Head of caudate nucleus (tissue), 42 donors: Measurements from ENCODE around the gene EPHA3.

Source experiments
- DNase-seq, 42 donors: peaks; one replicate each; pipeline versions ENCODE4 v3.0.0 to v3.0.0-alpha.2; 2020 to 2021; ENCODE audit warnings: mixed read lengths in 7 of 42
- intact Hi-C: fragments of 100-400 bp; cut with DNase I; formaldehyde crosslinking; loops from one replicate; pipeline ENCODE4 v1.15.0; 2022

The EPHA3 gene

DNA sequence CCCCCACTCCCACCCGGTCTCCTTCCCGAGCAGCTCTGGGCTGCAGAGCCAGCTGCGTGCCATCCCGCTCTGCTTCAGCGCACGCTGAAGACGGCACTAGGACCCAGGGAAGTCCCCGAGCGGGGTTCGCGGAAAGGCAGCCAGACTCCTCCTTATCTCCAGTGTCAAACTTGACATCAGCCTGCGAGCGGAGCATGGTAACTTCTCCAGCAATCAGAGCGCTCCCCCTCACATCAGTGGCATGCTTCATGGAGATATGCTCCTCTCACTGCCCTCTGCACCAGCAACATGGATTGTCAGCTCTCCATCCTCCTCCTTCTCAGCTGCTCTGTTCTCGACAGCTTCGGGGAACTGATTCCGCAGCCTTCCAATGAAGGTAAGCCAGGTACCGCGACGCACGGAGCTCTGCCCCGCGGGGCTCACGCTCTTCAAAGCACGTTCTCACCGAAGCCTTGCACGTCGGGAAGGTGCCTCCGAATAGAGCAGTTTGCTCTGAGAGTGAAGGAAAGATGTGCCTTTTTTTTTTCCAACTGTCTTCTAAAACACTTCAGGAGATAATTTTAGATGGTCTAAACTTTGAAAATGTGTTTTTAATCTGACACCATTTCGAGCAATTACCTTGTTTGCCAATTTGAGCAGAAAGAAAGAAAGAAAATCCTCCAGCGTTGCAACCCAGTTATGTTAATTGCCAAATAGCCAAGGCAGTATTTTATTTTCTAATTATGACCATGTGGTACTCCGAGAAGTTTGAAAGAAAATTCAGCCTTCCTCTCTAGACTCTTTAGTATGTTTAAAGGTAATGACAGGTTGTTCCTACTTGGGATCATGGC is at the start of gene EPHA3:
Gene EPHA3, plus strand, starts transcription at position 161 of the 830 bp plus-strand sequence. Its CDS starts 128 bp downstream, at position 289.
- peak; percentile 74 to 97 (median 89) for DNase-seq
- intact Hi-C loops: loop anchor here (10.0 kb wide), 1 partner anchor 67 kb away; no protein-coding TSS in a partner anchor

DNA sequence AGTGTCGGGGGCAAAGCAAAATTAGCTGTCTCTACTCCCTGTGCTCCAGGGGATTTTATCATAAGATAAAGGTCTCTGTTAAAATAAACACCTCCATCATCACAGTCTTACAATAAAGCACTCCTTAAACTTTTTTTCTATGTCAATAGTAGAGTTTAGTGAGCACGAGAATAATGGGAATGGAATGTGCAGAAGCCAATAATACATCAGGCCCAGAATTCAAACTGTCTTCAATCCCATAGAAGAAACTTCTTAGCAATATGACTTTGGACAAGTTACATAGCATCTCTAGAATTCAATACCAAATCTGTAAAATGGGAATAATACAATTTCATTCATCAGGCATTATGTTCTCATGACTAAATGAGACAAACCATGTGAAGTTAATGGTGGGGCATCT is 49.0 kb upstream of the EPHA3 start:
- intact Hi-C loops: no loop called here
- no peak for DNase-seq

DNA sequence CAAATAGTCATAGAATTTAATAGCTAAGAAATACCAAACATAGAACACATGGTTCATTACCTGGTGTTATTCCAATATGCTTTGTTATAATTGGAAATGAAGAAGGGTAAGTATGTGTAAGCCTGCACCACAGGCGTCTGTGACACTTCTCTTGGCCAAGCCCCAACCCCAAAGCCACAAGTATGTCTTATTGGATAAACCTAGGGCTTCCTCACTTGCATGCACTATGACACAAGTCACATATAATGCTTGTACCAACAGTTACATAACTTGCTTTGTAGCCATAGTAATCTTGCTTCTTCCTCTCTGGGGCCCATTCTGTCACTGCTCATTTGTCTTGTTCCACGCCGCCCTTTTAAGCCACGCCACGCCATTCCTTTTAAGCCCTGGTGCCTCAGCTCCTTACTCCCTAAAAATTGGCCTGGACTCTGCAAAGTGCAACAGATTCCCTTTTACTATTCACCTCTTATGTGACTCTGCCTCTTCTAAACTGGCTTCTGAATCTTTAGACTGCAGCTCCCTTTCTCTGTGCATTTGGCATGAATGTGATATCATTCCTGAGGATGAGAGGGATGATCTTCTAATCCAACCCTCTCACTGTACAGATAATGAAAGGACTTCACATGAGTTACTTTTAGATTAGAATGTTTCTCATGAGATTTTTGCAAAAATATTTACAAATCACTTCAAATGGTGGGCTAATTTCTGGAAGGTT is 48.1 kb upstream of the EPHA3 start:
- DNase-seq: no peak
- intact Hi-C loops: no loop called here

DNA sequence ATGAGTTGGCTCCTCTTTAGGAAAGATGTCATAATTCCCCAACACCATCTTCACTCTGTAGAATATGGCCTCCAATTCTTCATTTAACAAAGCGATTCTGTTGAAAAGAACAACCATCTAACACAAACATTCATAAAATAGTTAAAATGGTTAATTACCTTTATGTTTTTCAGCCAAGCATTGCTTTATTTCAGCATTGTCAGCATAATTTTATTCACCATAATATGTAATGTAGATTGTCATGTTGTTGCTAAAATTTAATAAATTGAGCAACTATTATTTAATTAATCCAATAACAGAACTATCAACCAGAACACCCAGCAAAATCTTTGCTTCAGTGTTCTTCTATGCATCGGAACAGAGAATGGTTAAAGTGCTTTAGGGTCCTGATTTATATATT is 46.2 kb upstream of the EPHA3 start:
- DNase-seq: no peak
- intact Hi-C loops: no loop called here

DNA sequence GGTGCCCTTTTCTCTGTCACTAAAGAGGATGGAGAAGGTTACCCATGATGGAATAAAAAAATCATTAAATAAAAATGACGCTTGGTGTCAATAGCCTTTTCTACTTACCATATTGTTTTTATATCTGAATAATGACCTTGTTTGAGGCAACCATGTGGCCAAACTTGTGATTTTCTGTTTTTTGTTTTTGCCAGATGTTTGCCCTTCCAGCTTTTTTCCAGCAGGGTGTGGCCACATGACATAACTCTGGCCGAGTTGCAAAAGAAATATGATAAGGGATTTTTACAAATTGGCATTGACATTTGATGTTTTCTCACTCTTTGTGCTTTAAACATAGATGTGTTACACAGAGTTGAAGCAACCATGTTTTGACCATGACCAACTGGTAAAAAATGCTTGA is 39.7 kb upstream of the EPHA3 start:
- intact Hi-C loops: no loop called here
- DNase-seq: no peak

DNA sequence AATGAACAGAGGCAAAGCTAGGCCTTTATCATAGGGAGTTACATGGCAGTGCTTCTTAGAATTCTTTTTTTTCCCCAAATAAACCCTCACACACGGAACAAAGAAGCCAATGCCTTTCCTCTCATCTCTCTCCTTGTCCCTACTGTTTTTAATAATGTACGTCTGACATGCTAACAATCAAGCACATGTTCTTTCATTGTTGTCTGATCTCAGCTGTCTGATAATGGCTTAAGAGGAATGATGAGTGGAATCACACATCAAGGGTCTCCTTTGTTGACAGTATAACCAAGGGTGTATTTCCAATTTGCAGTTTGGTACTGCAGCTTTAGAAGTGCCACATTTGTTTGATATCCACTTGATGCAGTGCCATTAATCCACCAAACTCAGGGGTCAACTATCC is 34.8 kb upstream of the EPHA3 start:
- DNase-seq: no peak
- intact Hi-C loops: no loop called here

DNA sequence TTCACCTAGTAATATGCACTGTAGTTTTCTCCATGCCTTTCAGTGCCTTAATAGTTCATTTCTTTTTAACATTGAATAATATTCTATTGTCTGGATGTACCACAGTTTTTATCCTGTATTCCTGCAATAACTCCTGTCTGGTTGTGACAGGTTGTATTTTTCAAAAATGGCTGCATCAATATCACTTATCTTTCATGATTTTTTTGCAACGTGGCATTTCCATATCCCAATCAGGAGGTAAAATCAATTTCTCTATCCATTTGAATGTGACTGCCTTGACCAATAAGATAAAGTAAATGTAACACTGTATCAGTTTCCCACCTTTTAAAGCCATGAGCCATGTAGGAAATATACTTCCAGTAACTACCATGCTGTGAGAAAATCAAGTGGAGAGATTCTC is 27.5 kb upstream of the EPHA3 start:
- no peak for DNase-seq
- intact Hi-C loops: no loop called here

DNA sequence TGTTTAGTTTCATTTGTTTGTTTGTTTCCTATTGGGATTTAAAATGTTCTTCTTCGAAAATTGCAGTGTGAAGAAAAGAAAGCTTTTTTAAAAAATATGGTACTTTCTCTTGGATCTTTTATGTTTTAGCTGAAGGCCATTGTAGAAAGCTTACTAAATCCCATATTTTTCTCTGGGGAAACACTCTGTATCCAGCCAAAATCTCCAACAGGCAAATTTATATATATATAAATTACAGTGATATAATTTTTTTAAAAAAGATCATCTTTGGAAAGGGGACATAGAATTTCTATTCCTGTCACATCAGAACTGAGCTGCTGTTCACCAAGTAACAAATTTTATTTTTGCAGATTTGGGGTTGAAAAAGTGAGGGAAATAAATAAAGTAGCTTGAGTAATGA is 19.6 kb upstream of the EPHA3 start:
- no peak for DNase-seq
- intact Hi-C loops: no loop called here

DNA sequence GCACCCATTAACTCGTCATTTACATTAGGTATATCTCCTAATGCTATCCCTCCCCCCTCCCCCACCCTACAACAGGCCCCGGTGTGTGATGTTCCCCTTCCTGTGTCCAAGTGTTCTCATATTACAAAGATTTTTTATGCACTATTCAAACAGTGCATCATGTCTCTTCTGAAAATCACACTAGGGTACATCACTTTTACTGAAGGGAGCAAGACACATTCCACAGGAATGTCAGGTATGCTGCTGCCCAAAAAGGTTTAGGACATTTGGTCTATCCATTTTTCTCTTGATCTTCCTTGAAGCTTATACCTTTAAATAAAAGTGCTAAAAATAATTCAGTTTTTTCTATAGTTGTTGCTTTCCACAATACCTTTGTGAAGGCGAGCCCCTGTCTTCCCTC is 9.2 kb upstream of the EPHA3 start:
- no peak for DNase-seq
- intact Hi-C loops: no loop called here

DNA sequence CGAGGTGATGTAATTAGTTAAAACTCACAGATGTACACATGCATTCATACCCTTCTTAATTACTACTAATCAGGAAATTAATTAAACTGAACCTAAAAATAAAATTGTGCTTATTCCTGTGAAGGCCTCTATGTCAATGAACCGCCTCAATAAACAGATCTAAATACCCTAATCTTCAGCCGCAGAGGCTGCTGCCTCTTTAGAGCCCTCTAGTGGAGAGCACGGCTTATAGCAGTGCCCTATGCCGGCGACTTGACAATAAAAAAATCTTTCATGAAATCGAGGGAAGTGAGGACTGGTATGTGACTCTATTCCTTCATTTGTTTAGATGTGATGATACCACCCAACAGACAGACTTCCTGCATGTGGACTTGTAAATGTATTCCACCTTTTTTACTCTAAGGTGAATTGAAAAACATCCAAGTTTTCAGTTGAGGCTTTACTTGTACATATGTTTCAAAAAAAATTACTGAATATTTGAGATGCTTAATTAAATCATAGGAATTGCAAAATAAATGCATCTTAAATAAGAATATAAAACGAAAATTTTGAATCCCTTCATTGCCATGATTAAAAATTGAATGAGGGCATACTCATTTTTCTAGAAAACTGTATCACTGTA is 8.3 kb upstream of the EPHA3 start:
- intact Hi-C loops: no loop called here
- DNase-seq: peak in 38 of 42 donors; percentile 9 to 77 (median 48)

DNA sequence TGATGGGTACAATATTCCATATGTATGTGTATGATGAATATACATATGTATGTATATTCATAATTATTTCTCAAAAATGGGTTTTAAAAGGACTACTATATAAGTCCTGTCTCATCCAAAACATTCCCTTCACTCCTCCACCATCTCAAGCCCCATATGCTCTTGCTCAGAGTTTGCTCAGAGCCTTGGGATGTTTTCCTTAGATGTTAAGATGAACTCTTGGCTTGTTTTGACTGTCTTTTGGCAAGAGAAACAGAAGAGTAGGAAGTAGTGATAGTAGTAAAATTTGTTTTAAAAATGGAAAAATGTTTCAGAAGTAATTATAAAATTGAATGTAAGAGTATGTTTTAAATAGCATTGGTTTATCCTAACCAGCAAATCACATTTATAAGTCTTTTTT is 6.2 kb upstream of the EPHA3 start:
- no peak for DNase-seq
- intact Hi-C loops: loop anchor here (10.0 kb wide), 1 partner anchor 74 kb away; no protein-coding TSS in a partner anchor

DNA sequence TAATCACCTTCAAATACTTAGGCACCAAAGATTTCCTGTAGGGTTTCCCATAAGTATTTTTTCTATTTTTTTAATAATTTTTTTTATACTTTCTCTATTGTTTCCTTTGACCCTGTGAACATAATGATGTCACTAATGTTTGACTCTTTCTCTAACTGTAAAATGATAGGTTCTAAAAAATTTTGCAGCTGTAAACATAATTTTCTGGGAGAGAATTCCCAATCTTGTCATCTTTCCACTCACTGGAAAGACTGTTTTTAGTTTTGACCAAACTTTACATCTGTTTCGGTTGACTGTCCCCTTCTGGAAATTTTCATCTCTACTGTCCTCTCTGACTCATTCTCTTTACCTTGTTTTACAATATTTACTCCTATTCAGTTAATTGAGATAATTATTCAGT is 5.5 kb upstream of the EPHA3 start:
- no peak for DNase-seq
- intact Hi-C loops: loop anchor here (10.0 kb wide), 1 partner anchor 73 kb away; no protein-coding TSS in a partner anchor

DNA sequence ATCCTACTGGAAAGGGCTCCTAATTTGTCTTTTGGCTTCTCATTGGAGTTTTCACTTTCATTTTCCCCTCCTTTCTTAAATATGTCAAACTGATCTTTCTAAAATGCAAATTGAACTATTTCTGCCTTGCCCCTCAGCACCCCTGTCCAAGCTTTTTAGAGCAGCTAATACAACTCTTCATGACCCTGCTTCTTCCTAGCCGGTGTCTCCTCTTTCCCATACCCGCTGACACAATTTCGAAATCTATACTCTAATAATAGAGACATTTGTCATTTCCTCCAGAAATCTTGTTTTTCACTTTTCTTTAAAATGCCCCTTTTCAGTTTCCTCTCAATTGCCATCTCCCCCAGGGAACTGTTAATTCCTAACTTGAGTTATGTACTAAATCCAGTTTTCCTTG is 2.9 kb upstream of the EPHA3 start:
- DNase-seq: no peak
- intact Hi-C loops: loop anchor here (10.0 kb wide), 1 partner anchor 70 kb away; no protein-coding TSS in a partner anchor

DNA sequence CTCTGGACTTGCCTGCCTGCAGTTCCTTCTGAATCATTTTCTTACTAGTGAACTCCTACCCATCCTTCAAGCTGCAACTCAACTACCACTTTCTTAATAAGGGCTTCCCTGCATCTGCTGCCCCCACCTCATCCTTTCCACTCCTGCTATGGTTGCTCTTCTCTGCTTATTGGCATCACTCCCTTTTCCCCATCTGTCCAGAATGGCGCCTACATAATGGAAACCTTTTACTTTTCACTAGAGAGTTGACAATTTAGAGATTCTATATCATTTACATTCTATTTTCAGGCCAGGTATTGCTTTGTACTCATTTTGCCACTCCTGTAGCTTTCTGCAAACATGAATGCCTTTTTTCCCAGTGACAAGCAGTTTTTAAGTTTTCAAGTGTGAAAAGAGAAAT is 1.9 kb upstream of the EPHA3 start:
- DNase-seq: no peak
- intact Hi-C loops: loop anchor here (10.0 kb wide), 1 partner anchor 69 kb away; no protein-coding TSS in a partner anchor

DNA sequence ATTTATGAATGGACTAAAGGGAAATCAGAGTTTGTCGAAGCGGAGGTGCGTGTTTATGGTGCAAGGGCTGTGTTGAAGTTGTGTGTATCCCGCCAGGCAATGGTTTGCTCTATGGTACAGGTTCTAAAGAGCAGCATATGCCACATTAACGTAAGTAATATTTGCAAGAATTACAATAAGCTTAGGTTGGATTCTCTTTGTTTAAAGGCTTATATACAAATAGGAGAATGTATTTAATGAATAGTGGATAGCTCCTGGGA is 800 bp downstream of the EPHA3 start:
- intact Hi-C loops: loop anchor here (10.0 kb wide), 1 partner anchor 67 kb away; no protein-coding TSS in a partner anchor

DNA sequence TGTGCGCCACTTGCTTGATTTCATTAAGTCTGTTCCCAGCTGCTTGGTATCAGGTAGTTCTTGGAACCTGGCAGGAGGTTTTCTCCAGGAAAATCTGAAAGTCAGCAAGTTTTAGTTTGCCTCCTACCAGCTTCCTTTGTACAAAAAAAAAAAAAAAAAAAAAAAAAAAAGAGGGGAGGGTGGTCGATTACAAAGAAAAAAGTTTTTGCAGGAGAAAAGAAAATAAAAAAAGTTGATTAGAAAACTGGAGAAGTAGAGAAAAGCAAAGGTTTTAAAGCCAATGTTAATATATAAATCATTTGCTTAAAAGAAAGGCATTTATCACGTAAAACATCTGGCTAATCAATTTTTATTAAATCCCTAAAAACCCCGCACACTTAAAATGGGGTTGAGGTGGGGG is 5.9 kb downstream of the EPHA3 start:
- no peak for DNase-seq

More for the DNA sequence above, 800 bp downstream of the EPHA3 start:
- DNase-seq: peak in 1 of 42 donors; percentile 7

DNA sequence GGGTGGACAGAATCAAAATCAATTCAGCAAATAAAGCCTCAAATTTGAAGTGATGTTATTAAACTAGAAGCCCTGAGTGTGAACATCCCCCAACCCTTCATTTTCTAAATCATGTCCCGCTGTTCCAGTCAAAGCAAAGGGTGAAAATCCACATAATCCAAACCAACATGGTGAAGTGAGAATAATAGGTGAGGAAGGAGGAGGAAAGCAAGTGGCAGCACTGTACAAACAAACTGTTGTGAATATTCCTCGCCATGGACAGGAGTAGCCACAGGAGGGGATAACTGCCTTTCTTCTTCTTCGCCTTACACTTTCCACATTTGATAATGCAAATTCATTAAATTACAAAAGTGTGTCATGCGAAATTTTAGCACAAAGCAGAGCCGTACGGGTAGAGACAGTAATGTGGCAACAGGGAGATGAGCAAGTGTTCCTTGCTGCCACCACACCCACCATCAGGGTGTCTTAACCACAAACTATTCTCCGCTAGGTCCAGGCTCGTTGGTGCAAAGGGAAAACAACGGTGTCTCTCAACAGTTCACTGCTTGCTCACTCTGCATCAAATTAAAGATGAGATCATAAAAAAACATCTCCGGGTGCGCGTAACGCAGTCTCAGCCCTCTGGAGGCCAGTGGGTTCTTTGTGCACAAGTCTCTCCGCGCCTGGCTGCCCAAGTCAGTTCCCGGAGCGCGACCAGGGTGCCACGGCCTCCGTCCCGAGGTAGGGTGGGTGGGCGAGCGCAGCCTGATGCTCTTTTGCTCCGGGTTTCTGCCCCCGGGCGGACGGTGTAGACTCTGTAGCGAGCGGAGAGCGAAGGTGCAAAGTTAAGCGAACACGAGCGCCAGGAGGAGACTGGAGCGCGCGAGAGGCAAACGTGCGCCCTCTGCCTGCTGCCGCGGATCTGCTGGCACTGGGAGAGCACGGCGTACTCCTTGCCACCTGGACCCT is 6.7 kb downstream of the EPHA3 start:
- intact Hi-C loops: no loop called here
- DNase-seq: peak; percentile 63 to 94 (median 86)

More for the DNA sequence above, 5.9 kb downstream of the EPHA3 start:
- intact Hi-C loops: no loop called here

DNA sequence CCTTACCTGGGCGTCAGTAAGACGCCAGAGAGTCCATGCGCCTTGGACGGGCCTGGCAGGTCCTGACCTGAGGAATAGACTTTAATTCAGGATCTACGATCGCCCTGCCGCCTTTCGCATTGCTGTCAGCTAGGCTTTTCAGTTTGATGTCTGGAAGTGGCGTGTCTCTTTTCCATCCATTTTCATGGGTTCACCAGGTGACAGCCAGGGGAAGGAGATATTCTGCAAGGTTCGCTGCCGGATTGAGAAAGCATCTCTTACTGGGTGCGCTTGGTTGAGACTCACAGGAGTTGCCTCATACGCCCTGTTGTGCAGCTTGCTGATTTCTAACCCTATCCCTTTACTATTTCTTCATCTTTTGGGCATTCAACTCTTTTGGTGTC is 7.4 kb downstream of the EPHA3 start:
- intact Hi-C loops: no loop called here
- DNase-seq: peak in 6 of 42 donors; percentile 8 to 44 (median 28)

DNA sequence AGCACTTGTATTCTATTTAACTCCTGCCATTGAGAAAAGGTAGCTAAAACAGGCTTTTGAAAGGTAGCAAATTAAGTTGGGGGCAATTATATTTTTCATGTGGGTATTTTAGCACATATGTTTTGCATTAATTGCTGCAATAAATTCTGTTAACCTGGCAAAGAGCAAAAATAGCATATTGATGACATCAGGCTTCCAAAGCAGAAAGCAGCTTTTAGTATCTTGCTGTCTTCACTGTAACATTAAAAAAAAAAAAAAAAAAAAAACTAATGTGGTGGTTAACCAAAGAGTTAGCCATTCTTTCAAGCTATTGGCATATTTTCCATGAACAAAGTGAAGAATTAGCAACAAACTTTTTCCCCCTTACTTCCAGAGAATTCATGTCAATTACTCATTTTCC is 9.1 kb downstream of the EPHA3 start:
- DNase-seq: no peak
- intact Hi-C loops: no loop called here
